GM23338 (cell line): ENCODE data around the gene APOB.

Experiments
- CREB1 ChIP-seq: fragments of 250-450 bp; sonication (Bioruptor Pico); IDR thresholded peaks from 2 replicates; pipeline ENCODE4 v1.5.0; 2020; ENCODE audit warnings: low read depth, mild to moderate bottlenecking, moderate library complexity
- EZH2 ChIP-seq: fragments of 200-600 bp; sonication (generic); IDR thresholded peaks from one replicate; pipeline ENCODE4 v1.8.0; 2017; ENCODE audit warnings: antibody characterized with exemption, mild to moderate bottlenecking, low read depth; ENCODE audit not compliant: unreplicated experiment
- EZH2phosphoT487 ChIP-seq: fragments of 200-600 bp; sonication (generic); IDR thresholded peaks from one replicate; pipeline ENCODE4 v1.8.1; 2018; ENCODE audit warnings: antibody characterized with exemption; ENCODE audit not compliant: unreplicated experiment
- JUNB ChIP-seq: IDR thresholded peaks from one replicate; pipeline ENCODE4 v1.6.1; 2016; ENCODE audit warnings: antibody characterized with exemption; ENCODE audit not compliant: unreplicated experiment
- NANOG ChIP-seq: IDR thresholded peaks from 2 replicates; pipeline ENCODE4 v1.6.1; 2016; ENCODE audit warnings: antibody characterized with exemption, borderline replicate concordance
- POLR2AphosphoS5 ChIP-seq: IDR thresholded peaks from 2 replicates; pipeline ENCODE4 v1.6.1; 2016; ENCODE audit warnings: antibody characterized with exemption, low read depth
- STAT1 ChIP-seq: IDR thresholded peaks from one replicate; pipeline ENCODE4 v1.6.1; 2016; ENCODE audit warnings: antibody characterized with exemption; ENCODE audit not compliant: unreplicated experiment
- ZNF331 ChIP-seq: fragments of 250-450 bp; sonication (Bioruptor Pico); IDR thresholded peaks from 2 replicates; pipeline ENCODE4 v1.5.0; 2020; ENCODE audit warnings: low read depth, mild to moderate bottlenecking, moderate library complexity
- TF ChIP-seq, protein P1 (sequence below), 2 experiments: fragments of 200-600 bp in 1 of 2; sonication (generic) in 1 of 2; conservative IDR thresholded peaks; 2 replicates each; pipeline versions ENCODE4 v1.5.1 to v1.6.1; 2016 to 2017; ENCODE audit warnings: antibody characterized with exemption in 2 of 2, low read depth in 2 of 2, mild to moderate bottlenecking in 2 of 2, moderate library complexity in 1 of 2
- TF ChIP-seq, protein P2 (sequence below): IDR thresholded peaks from one replicate; pipeline ENCODE4 v1.6.1; 2018; ENCODE audit warnings: antibody characterized with exemption; ENCODE audit not compliant: unreplicated experiment
- TF ChIP-seq, protein P3 (sequence below): IDR thresholded peaks from 2 replicates; pipeline ENCODE4 v1.6.1; 2016; ENCODE audit warnings: antibody characterized with exemption

DNA sequence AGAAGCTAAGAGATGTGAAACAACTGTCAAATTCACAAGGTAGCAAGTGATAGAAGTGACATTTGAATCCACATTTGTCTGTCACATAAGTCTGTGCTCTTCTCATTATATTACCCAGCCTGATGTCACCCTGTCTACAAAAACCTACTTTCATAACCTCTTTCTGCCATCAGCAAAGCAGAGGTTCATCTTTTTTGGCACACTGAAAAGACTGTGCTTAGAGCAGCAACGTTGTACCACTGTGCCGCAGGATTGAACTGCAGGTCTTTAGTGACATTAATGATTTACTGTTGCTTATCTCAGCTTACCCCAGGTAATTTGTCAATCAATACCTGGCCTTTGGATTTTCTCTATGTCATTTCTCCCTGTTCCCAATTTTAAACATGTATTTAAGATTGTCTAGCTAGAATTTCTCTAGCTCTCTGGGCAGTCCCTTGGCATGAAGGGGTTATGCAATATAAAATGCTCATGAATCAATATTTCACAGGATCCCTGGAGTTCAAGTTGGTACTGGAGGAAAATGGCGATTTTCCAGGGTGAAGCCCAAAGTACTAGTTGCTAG is 48.5 kb upstream of the APOB start:
- TF ChIP-seq, protein P1, sequence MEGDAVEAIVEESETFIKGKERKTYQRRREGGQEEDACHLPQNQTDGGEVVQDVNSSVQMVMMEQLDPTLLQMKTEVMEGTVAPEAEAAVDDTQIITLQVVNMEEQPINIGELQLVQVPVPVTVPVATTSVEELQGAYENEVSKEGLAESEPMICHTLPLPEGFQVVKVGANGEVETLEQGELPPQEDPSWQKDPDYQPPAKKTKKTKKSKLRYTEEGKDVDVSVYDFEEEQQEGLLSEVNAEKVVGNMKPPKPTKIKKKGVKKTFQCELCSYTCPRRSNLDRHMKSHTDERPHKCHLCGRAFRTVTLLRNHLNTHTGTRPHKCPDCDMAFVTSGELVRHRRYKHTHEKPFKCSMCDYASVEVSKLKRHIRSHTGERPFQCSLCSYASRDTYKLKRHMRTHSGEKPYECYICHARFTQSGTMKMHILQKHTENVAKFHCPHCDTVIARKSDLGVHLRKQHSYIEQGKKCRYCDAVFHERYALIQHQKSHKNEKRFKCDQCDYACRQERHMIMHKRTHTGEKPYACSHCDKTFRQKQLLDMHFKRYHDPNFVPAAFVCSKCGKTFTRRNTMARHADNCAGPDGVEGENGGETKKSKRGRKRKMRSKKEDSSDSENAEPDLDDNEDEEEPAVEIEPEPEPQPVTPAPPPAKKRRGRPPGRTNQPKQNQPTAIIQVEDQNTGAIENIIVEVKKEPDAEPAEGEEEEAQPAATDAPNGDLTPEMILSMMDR (conservative IDR thresholded peaks at IDR 0.05; ENCODE audit: low read depth in 2 of 2): no peak
- no peak for TF ChIP-seq NANOG
- TF ChIP-seq ZNF331: no peak
- no peak for TF ChIP-seq JUNB
- no peak for TF ChIP-seq EZH2phosphoT487
- TF ChIP-seq, protein P2, sequence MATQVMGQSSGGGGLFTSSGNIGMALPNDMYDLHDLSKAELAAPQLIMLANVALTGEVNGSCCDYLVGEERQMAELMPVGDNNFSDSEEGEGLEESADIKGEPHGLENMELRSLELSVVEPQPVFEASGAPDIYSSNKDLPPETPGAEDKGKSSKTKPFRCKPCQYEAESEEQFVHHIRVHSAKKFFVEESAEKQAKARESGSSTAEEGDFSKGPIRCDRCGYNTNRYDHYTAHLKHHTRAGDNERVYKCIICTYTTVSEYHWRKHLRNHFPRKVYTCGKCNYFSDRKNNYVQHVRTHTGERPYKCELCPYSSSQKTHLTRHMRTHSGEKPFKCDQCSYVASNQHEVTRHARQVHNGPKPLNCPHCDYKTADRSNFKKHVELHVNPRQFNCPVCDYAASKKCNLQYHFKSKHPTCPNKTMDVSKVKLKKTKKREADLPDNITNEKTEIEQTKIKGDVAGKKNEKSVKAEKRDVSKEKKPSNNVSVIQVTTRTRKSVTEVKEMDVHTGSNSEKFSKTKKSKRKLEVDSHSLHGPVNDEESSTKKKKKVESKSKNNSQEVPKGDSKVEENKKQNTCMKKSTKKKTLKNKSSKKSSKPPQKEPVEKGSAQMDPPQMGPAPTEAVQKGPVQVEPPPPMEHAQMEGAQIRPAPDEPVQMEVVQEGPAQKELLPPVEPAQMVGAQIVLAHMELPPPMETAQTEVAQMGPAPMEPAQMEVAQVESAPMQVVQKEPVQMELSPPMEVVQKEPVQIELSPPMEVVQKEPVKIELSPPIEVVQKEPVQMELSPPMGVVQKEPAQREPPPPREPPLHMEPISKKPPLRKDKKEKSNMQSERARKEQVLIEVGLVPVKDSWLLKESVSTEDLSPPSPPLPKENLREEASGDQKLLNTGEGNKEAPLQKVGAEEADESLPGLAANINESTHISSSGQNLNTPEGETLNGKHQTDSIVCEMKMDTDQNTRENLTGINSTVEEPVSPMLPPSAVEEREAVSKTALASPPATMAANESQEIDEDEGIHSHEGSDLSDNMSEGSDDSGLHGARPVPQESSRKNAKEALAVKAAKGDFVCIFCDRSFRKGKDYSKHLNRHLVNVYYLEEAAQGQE: no peak
- no peak for TF ChIP-seq EZH2
- no peak for TF ChIP-seq POLR2AphosphoS5
- TF ChIP-seq CREB1 (CRISPR knock-in tag): no peak
- no peak for TF ChIP-seq STAT1
- TF ChIP-seq, protein P3, sequence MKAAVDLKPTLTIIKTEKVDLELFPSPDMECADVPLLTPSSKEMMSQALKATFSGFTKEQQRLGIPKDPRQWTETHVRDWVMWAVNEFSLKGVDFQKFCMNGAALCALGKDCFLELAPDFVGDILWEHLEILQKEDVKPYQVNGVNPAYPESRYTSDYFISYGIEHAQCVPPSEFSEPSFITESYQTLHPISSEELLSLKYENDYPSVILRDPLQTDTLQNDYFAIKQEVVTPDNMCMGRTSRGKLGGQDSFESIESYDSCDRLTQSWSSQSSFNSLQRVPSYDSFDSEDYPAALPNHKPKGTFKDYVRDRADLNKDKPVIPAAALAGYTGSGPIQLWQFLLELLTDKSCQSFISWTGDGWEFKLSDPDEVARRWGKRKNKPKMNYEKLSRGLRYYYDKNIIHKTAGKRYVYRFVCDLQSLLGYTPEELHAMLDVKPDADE: no peak
